GM04503 (cell line): ENCODE measurements around the gene OR2T34.
A peak's percentile ranks its signal among the peaks of the same experiment; 100 is the strongest.
"Not testable (repeated sequence)": the region's sequence is repeated elsewhere in the genome, so short reads cannot be mapped to it uniquely, and the experiment has no call there.

ENCODE experiments used
- DNase-seq: peaks from one replicate; pipeline ENCODE4 v3.0.0-alpha.2; 2012; ENCODE audit warnings: low read depth

The OR2T34 gene

GRCh38 chr1:248574657-248575056 is at the start of gene OR2T34:
OR2T34 (minus strand) TSS chr1:248574757; CDS start chr1:248574757, 0 bp downstream.
- DNase-seq = not testable (repeated sequence)

DNA sequence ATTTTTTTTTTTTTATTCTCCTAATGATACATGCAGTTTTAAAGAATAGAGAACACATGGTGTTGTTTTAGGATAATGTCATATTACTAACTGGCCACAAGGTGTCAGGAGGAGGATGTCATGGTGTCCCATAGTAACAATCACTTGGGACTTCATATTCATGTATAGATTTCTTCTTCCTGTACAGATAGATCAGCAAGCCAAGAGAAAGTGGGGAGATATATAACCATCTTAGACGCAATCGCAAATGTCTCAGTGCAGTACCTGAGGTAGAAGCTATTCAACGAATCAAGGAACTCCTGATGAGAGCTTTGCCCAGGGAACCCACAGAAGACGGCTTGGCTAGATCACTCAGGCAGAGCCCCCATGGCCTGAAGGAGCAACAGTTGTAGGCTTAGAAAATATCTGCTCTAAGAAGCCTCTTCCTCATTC is 48.0 kb upstream of the OR2T34 start:
- peak; percentile 7 for DNase-seq

DNA sequence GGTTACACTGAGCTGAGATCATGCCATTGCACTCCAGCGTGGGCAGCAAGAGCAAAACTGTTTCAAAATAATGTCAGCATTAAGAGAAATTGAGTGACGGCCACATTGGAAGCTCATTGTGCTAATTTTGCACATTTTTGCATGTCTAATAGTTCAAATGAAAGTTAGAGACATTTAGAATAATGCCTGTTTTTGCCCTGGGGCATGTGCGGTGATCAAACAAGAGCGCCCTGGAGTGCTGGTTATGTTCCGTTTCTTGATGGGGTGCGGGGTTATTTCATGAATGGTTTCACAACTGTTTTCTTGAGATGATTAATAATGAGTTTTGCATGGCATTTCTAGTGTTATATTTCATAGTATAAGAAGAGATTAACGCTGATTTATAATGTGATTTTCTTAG is 47.2 kb upstream of the OR2T34 start:
- DNase-seq = no peak

- peak; percentile 18 for DNase-seq
These were observed 44.3 kb upstream of the OR2T34 start for GRCh38 chr1:248618878-248619277.

- DNase-seq = no peak
These were observed 43.6 kb upstream of the OR2T34 start for GRCh38 chr1:248618119-248618518.

- DNase-seq = no peak
These were observed 39.2 kb upstream of the OR2T34 start for GRCh38 chr1:248613742-248614141.

DNA sequence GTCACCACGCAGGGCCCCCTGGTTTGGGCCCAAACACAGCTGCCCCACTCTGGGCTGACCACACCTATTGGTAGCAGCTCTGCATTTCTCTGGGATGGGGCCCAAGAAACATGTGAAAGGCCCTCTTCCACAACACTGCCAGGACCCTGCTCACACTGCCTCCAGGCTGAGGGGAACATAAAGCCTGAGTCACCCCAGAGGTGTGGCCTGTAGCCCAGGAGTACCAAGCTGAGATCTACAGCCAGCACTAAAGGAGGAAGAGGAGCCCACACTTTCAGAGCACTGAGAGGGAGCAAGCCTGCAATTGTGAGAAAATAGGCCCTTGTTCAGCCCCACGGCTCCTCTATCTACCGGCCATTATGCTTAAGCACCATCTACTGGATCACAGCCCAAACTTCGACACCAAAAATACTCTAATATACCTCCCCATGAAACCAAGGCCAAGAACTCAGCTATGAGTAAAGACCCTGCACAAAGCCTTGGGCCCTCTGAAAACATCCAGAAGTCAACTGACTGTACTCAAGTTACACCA is 37.4 kb upstream of the OR2T34 start:
- DNase-seq = no peak

DNA sequence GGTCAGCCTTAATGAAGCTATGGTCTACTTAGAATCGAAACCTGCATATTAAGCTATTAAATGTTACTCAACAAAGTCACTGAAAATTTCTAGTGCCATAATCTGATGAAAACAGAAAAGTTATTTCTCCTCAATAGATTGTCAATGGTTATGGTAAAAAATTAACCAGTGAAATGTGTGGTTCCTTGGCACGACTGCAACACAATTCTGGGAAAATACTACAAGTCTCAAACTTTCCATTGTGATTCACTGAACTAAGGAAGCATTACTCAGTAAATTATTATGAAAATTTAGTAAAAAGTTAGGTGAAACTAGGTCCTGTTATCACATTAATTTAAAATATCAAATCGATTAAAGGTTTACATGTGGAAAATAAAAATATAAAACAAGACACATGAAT is 35.7 kb upstream of the OR2T34 start:
- DNase-seq = no peak

- no peak for DNase-seq
These were observed 24.8 kb upstream of the OR2T34 start for GRCh38 chr1:248599396-248599795.

DNA sequence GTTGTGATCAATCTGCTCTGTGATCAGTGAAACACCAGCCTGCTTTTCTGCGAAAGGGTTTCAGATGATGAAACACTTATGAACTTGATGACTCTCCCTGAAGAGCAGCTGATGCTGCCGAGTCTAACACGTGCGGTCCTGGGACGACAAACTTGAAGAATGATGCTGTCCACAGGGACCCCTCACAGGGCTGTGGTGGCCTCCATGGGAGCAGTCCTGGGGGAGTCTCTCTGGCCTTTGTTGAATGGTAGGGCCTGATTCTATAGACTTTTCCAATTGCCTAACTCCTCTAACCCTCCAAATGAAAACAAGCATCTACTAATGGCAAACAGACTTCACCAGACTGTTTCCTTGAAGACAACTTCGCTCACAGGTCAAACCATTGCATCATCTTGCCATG is 23.0 kb upstream of the OR2T34 start, which contains the start of gene OR2T10:
Gene OR2T10 (minus strand): TSS at position 112 of the 400 bp plus-strand sequence. CDS start 3,932 bp downstream, outside the sequence.
- DNase-seq = no peak

DNA sequence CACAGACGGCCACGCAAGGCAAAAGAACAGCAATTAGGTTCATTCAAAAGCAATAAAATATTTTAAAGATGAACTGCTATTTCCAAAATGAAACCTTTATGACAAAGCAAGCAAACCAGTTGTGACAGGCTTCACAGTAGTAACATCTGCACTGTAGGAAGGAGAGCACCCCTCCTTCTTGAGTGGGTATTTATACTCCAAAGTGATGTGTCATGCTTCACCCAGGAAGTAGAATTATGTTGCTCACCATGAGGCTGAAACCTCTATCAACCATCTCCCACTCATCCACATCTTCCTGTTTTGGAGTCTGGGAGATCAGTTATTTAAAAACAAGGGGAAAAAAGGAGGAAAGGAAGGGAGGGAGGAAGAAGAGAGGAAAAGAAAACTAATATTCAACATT is 22.1 kb upstream of the OR2T34 start:
- DNase-seq = no peak

- DNase-seq = no peak
These were observed 18.7 kb upstream of the OR2T34 start for GRCh38 chr1:248593226-248593625.

- DNase-seq = no peak
These were observed 18.1 kb upstream of the OR2T34 start for GRCh38 chr1:248592655-248593054.

DNA sequence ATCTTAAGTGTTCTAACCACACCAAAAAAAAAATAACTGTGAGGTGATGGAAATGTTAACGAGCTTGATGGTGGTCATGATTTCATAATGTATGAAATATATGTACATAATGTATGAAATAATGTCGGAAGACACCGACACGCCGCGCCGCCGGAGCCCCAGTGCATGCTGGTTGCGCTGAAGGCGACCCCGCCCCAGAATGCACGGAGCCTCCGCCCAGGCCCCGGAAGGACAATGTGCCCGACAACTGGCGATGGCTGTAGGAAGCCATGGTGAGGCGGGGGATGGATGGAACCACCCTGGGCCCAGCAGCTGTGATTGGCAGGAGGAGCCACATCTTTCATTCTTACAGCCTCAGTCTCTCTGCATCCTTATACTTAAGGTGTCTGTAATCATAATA is 15.5 kb upstream of the OR2T34 start:
- no peak for DNase-seq

GRCh38 chr1:248589334-248589733 is 14.8 kb upstream of the OR2T34 start:
- DNase-seq = no peak

- no peak for DNase-seq
These were observed 10.7 kb upstream of the OR2T34 start for GRCh38 chr1:248585266-248585665.

GRCh38 chr1:248576260-248576980 is 1.9 kb upstream of the OR2T34 start:
- DNase-seq = no peak

GRCh38 chr1:248573856-248574255 is 701 bp downstream of the OR2T34 start:
- not testable (repeated sequence) for DNase-seq

GRCh38 chr1:248572049-248572448 is 2.5 kb downstream of the OR2T34 start:
- not testable (repeated sequence) for DNase-seq

DNA sequence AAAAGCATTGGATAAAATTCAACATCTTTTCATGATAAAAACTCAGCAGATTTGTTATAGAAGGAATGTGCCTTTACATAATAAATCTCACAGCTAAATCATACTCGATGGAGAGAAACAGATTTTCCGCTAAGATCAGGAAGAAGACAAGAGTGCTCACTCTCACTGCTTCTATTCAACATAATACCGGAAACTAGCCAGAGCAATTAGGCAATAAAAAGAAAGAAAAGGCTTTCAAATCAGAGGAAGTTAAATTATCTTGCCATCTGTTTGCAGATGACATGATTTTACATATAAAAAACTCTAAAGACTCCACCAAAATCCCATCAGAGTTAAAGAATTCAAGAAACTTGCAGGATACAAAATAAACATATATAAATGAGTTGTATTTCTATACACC is 3.7 kb downstream of the OR2T34 start:
- DNase-seq = not testable (repeated sequence)

GRCh38 chr1:248569049-248569448 is 5.5 kb downstream of the OR2T34 start:
- DNase-seq = not testable (repeated sequence)

DNA sequence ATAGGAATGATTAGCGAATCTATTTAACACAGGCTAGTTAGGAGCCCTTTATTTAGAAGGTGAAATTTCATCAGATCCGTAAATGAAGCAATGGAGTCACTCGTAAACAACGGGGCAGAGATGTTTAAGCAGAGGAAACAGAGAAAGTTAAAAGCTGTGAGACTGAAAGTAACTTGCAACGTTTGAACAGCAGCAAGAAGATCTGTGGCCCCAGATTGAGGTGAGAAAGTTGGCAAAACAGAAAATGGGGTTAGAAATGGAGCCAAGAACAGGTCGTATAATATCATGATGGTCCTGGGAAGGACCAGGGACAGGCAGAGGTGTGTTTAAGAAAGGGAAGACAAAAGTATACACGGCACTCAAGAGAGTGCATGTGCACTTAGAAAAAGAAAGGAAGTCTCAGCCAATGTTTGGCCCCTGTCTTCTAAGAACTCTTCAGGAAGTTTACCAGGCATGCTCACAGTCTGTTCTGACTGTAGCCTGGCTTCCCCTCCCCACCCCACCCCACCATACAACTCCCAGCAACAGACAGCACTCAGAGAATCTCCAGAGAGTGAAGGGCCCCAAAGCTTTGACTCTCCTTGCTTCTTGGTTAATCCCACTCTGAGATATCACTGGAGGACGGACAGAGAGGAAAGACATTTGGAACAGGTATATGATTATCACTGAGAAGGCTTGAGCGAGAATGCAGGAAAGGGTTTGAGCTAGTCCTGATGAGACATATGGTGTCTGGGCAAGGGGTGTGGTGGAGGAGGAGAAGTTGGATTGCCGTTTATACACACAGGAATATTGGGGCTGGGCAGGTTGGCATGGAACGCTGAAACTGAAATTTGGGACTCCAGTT is 8.8 kb downstream of the OR2T34 start:
- not testable (repeated sequence) for DNase-seq

DNA sequence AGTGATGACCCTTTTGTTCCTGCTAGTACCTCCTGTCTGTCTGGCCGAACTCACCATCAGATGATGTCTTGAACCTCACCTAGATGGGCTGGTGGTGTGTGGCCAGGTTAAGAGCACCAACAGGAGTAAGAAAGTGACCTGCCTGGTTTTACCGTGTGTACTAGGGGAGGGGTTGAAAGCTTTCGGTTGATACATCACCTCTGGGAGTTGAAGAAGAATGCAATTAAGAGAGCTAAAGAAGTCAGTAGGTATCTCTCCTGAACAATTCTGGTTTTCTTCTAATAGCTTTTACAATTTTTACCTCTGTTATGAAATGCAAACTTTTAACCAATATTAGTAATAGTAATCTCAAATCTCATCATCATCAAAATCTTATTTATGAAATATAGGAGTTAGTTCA is 11.9 kb downstream of the OR2T34 start, which contains the start of gene OR2T29:
Gene OR2T29 (minus strand): TSS at position 101 of the 400 bp plus-strand sequence. CDS start 3,281 bp downstream, outside the sequence.
- DNase-seq = not testable (repeated sequence)
